Heart left ventricle (tissue), 13 donors: ENCODE results near the gene CACNB2.

Experiments
- CTCF ChIP-seq, 12 donors: fragments of 200-600 bp; sonication (generic) in 4 of 12; IDR thresholded peaks; one replicate each; pipeline versions ENCODE4 v1.5.0 to v1.8.0; 2018 to 2022; ENCODE audit warnings: antibody characterized with exemption in 12 of 12, mild to moderate bottlenecking in 5 of 12
- POLR2A ChIP-seq, 2 donors: fragments of 450-650 bp; IDR thresholded peaks; one replicate each; pipeline ENCODE4 v1.6.1; 2017; ENCODE audit warnings: antibody characterized with exemption in 2 of 2, mild to moderate bottlenecking in 2 of 2, moderate library complexity in 2 of 2
- donor health status: ischemic (EF 13 %, LVEDD 7.1; RV severe dilation, severe dysfunction).
- donor health status: DM: no; HTN: yes; CAD: no.
- donor health status: DM: no; HTN: no; CAD: no.
- donor health status: ischemic (EF 25% LVEDD 6.9; RV normal size, moderate dysfunction).
- donor health status: ischemic (EF 25% LVEDD 5.7; RV mildly dilated, moderate dysfunction).
- donor health status: ischemic (EF 35%, LVEDD 5.7; RV mildly dilated, moderate dysfunction).
- donor health status: nonischemic (EF 11% LVEDD 7.7; RV severe dilation, severe dysfunction).
- donor health status: DM: yes; HTN: yes; CAD: no.
- donor health status: PGD.
- donor health status: ischemic (EF 29% LVEDD 5.4; RV normal size, mild dysfunction).
- donor health status: nonischemic (EF 23%, LVEDD 6.1; RV moderate dilation, normal function).

- TF ChIP-seq POLR2A (IDR thresholded peaks at IDR 0.05) (no peak), CTCF (IDR thresholded peaks at IDR 0.05) (no peak)
Observed at GRCh38 chr10:18179891-18180290, 39.7 kb downstream of the CACNB2 start.
